ENCODE measurements around the gene TFR2. TPM values are rescaled to one million over a fixed set of nuclear protein-coding genes. Genes with fewer than 3 reads are reported as not detected.

The TFR2 gene
- total and polyA plus RNA-seq, 2 of the 13 experiments (the other 11 are each of a cell fraction or from before 2014, with no cell fraction given): 36.9 to 64.2 TPM

GRCh38 chr7:100572281-100572948 is 68.9 kb downstream of the TFR2 start (continued):
- TF ChIP-seq GRHL1 (CRISPR knock-in tag; conservative IDR thresholded peaks at IDR 0.05) (no peak), CBX1 (IDR thresholded peaks at IDR 0.05; ENCODE audit: low read depth) (no peak), SNAI1 (CRISPR knock-in tag; IDR thresholded peaks at IDR 0.05; ENCODE audit: borderline replicate concordance) (no peak), HMG20A (CRISPR knock-in tag; IDR thresholded peaks at IDR 0.05; ENCODE audit: borderline replicate concordance) (no peak), NCOA5 (CRISPR knock-in tag; IDR thresholded peaks at IDR 0.05) (no peak), ATRX (CRISPR knock-in tag; IDR thresholded peaks at IDR 0.05; ENCODE audit: borderline replicate concordance) (no peak), POLR2AphosphoS5 (IDR thresholded peaks at IDR 0.05; ENCODE audit: low read depth, low read length) (no peak), PAF1 (CRISPR knock-in tag; IDR thresholded peaks at IDR 0.05) (no peak), NFAT5 (CRISPR knock-in tag; IDR thresholded peaks at IDR 0.05) (no peak), ZNF850 (CRISPR knock-in tag; conservative IDR thresholded peaks at IDR 0.05) (no peak), ZBTB7B (CRISPR knock-in tag; IDR thresholded peaks at IDR 0.05) (peak; percentile 49; the same call in 1 of the 2 replicates), SOX13 (IDR thresholded peaks at IDR 0.05) (no peak), SOX13 (CRISPR knock-in tag; conservative IDR thresholded peaks at IDR 0.05 in 1 of 2, IDR thresholded peaks at IDR 0.05 in 1 of 2) (0 out of 4 replicates have a peak, but pooled peaks of 1 of the 2 experiments have one; percentile 23), NR3C1 (CRISPR knock-in tag; IDR thresholded peaks at IDR 0.05) (no peak), ZNF513 (CRISPR knock-in tag; conservative IDR thresholded peaks at IDR 0.05) (no peak), GMEB2 (CRISPR knock-in tag; IDR thresholded peaks at IDR 0.05; ENCODE audit: low read depth) (no peak), XBP1 (CRISPR knock-in tag; IDR thresholded peaks at IDR 0.05) (no peak)
- TF ChIP-seq, protein P1, sequence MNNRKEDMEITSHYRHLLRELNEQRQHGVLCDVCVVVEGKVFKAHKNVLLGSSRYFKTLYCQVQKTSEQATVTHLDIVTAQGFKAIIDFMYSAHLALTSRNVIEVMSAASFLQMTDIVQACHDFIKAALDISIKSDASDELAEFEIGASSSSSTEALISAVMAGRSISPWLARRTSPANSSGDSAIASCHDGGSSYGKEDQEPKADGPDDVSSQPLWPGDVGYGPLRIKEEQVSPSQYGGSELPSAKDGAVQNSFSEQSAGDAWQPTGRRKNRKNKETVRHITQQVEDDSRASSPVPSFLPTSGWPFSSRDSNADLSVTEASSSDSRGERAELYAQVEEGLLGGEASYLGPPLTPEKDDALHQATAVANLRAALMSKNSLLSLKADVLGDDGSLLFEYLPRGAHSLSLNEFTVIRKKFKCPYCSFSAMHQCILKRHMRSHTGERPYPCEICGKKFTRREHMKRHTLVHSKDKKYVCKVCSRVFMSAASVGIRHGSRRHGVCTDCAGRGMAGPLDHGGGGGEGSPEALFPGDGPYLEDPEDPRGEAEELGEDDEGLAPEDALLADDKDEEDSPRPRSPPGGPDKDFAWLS (CRISPR knock-in tag; IDR thresholded peaks at IDR 0.05; ENCODE audit: borderline replicate concordance): no peak
